T follicular helper cell (primary cell): ENCODE measurements around the gene NLRP5.
A peak's percentile ranks its signal among the peaks of the same experiment; 100 is the strongest.
"Not testable (repeated sequence)": the region's sequence is repeated elsewhere in the genome, so short reads cannot be mapped to it uniquely, and the experiment has no call there.

ENCODE experiments used
- DNase-seq: peaks from one replicate; pipeline ENCODE4 v3.0.0-alpha.2; 2020; ENCODE audit warnings: low read depth

Gene NLRP5

DNA sequence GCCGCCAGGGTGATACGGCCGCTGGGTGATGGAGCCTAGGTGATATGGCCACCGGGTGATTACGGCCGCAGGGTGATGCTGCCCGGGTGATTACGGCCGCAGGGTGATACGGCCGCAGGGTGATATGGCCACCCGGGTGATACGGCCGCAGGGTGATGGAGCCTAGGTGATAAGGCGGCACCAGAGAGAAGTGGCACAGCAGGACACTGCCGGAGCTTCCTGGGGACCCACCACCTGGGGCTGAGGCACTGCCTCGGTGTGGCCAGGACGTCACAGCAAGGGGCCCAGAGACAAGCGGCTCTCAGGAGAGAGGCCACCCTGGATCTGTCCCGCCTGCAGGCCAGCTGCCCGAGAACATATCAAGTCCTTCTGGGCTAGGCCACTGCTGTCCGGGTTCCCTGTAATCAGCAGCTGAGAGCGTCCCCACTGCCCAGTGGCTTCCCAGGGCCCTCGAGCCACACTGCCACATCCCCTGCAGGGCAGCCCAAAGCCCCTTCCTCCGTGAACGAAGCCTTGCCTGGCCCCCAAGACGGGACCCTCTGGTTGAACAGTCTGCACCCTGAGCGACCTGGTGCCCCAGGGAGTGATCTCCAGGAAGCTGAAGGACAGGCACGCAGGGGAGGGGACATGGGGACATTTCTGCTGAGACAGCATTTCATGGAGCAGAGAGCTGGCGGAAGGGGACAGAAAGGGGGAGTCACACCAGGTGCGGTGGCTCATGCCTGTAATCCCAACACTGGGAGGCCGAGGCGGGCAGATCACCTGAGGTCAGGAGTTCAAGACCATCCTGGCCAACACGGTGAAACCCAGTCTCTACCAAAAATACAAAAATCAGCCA, 112.4 kb downstream of the NLRP5 start:
- no peak for DNase-seq

DNA sequence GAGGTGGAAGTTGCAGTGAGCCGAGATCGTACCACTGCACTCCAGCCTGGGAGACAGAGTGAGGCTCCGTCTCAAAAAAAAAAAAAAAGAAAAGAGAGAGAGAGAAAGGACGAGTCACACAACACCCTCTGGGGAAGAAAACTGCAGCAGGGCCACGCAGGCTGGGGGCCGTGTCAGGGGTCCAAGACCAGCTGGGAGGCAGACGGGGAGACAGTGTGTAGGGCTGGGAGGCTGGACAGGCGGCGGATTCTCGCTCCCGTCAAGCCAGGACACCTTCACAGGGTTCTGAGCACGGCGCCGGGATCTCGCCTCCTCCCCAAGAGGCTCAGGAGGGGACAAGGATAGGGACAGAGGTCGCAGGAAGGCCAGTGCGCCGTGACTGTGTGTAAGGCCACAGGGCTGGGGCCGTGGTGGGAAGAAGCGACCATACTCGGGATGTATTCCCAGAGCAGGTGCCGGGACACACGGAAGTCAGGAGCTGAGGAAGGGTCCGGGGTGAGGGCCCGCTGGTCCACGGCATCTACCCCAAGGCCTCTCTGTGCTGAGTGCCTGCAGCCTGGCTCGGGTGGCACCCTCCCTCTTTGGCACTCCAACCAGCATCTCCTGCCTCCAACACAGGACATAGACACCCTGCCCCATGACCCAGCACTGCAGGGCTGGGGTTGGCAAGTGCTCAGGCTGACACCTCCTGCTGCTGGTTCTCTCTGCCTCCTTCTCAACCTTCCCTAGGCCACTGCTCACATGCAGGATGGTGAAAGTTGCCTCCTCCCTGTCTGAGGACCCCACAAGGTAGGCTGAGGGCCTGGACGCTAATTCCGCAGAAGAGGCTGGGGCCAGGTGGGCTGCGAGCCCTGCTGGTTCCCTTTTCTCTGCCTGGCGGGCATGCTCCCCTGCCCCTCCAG, 113.3 kb downstream of the NLRP5 start:
- no peak for DNase-seq

DNA sequence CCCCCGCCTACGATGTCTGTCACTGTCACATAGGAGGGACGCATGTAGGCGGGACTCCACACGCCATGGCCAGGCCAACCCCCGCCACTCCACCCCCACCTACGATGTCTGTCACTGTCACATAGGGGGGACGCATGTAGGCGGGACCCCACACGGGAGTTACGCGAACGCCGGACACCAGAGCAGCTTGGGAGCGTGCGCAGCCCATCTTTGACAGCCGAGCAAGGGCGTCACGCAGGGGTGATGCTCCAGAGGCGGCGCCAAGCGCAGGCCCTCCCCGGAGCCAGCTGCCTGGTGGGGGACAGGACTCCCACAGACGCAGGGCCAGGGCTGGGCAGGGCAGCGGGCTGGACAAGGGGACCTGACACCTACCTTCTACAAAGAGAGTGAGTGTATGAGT, 114.5 kb downstream of the NLRP5 start:
- no peak for DNase-seq

DNA sequence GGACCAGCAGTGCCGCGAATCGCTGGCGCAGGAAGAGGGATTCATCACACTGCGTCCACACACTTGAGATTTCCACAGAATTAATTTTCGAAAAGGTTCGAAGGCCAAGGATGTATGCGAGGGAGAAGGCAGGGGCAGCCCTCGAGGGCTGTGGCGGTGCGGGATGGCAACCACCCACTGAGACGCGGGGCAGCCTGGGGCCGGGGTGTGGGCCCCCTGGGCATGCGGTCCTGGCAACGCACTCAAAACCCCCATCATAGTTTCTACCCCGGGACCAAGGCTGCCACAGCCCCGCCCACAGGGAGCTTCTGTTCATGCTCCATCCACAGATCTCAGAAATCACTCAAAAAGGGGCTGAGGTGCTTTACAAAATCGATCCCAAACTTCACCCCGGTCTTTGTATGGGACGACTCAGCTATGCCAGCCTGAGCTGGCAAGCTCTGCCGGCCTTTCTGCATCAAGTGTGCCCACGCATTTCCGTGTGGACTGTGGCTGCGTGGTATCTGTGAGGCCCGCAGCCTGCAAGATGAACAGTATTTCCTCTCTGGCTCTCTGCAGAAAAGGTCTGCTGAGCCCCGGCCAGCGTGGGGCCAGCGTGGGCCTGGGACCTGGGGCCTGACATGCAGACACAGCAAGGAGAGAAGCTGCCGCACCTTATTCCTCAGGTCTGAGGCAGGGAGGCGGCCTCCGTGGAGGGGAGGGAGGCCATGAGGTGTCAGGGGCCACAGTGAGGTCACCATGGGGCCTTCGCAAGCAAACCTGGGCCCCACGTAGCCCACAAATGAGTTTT, 115.4 kb downstream of the NLRP5 start:
- no peak for DNase-seq

DNA sequence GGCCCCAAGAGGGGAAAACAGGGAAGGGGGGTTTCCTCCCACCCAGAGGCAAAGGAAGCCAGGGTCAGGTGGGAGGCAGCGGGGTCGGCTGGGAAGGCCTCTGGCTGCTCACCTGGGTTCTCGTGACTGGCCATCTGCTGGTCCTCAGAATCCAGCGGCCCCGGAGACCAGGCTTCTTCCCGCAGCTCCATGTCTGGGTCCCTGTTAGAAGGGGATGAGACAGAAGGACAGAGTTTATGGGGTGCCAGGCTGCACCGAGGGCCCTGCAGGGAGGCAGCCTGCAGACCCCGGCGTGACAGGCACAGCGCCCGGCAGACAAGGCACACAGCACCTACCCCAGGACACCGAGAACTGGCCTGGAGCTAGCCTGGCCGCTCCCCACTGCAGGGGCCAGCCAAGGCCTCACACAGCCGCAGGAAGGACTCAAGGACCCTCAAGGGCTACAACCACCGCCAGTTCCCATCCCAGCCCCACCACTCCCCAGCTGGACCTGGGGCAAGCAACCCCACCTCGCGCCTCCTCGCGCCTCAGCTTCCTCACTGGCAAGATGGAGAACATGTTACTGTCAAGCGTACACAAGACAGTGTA, 116.5 kb downstream of the NLRP5 start:
- DNase-seq: no peak

DNA sequence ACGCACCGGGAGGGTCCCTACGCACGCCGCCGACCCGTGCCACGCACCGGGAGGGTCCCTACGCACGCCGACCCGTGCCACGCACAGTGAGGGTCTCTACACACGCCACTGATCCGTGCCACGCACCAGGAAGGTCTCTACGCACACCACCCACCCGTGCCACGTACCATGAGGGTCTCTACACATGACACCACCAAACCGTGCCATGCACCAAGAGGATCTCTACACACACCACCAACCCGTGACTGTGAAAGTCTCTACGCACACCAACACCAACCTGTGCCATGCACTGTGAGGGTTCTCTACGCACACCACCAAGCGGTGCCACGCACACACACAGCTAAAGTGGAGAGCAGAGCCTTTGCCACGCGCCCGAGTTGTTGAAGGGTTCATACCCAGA, 117.8 kb downstream of the NLRP5 start:
- no peak for DNase-seq

DNA sequence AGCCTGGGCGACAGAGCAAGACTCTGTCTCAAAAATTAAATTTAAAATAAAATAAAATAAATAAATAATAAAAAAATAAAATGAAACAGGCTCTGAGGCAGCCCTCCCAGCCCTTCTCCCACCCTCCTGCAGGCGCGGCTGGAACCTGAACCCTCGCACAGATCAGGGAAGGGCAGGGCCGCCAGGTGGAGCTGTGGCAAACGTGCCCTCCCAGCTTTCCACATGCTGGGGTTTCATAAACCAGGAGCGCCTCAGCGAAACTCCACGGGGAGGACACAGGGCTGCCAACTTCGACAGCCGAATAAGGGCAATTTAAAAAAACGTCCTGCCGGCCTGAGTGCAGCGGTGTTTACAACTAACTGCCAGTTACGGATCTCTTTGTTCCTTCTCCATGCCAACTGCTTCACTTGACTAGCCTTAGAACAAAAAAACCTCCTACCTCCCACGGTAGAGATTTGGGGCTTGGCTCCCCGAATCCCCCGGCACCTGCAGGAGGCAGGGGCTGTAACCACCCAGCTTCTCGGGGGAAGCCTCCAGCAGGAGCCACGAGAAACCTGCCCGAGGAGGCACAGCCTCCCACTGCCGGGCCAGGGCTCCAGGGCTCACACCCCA, 118.6 kb downstream of the NLRP5 start:
- peak; percentile 38 for DNase-seq

DNA sequence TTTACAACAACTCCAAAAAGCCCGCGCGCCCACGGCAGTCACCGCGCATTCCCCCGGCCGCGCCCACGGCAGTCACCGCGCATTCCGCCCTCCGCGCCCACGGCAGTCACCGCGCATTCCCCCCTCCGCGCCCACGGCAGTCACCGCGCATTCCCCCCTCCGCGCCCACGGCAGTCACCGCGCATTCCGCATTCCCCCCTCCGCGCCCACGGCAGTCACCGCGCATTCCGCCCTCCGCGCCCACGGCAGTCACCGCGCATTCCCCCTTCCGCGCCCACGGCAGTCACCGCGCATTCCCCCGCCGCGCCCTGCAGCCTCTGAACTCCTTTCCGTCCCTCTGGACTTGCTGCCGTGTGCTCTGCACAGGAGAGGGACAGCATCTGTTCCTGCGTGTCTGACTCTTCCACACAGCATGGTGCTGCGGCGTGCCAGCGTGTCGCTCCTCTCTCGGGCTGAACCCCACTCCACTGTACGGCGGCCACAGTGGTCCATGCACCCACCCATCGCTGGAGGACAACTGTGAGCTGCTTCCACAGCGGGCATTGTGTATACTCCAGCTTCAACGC, 119.3 kb downstream of the NLRP5 start:
- not testable (repeated sequence) for DNase-seq

DNA sequence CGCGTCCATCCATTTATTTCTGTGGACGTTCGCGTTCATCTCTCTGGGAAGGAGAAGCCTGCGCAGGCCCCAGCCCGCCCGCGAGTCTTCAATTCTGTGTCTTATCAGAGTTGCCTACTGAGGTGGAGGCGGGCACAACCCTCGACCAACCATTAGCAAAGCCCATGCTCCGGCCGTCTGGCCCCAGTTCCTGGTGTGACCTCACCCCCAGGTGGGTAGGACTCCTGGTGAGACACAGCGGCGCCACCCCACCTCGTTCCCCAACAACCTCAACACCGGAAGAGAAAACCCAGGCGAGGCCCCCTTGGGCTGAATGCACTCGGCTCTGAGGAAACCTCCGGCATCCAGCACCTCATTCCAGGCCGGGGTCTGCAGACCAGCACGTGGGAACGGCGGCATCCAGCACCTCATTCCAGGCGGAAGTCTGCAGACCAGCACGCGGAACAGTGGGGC, 119.8 kb downstream of the NLRP5 start:
- DNase-seq: no peak

DNA sequence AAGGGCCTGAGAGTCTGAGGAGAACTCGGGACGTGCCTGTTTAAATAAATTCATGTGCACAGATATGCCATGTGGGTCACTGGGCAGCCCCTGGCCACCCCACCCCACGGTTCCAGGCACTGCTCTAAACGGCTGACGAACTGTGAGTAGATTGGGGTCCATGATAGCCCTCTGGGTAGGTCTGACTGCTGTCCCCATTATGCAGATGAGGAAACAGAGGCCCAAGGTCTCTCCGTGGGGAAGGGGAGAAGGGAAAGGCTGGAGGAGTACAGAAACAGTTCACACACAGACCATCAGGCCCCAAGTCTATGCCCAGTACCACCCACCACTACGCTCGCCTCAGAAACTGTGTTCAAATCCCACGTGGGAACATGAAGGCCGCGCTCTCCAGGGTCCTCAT, 120.4 kb downstream of the NLRP5 start:
- DNase-seq: no peak

DNA sequence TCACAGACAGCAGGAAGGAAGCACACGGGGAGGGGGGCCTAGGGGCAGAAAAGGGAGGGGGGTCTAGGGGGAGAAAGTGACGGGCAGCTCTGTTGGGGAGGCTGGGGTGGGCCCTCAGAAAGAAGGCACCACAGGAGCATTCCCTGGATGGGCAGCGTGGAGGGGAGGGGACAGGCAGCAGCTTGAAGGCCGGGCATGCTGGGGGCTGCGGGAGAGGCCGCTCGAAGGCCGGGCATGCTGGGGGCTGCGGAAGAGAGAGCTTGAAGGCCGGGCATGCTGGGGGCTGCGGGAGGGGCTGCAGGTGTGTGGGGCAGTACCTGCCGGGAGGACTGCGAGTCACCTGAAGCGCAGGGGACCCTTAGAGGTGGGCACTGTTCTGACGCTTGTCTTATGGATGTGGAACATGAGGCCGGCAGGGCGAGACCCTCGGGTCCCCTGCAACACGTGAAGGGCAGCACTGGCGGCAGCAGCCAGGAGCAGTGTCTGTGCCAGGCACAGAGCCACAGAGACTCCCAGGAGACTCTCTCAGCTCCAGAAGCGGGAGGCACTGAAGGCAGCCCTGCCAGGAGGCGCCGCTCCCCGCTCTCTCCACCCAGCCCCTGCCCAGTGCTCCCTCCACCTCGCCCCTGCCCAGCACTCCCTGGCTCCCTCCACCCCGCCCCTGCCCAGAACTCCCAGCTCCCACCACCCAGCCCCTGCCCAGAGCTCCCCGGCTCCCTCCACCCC, 121.2 kb downstream of the NLRP5 start:
- DNase-seq: no peak

DNA sequence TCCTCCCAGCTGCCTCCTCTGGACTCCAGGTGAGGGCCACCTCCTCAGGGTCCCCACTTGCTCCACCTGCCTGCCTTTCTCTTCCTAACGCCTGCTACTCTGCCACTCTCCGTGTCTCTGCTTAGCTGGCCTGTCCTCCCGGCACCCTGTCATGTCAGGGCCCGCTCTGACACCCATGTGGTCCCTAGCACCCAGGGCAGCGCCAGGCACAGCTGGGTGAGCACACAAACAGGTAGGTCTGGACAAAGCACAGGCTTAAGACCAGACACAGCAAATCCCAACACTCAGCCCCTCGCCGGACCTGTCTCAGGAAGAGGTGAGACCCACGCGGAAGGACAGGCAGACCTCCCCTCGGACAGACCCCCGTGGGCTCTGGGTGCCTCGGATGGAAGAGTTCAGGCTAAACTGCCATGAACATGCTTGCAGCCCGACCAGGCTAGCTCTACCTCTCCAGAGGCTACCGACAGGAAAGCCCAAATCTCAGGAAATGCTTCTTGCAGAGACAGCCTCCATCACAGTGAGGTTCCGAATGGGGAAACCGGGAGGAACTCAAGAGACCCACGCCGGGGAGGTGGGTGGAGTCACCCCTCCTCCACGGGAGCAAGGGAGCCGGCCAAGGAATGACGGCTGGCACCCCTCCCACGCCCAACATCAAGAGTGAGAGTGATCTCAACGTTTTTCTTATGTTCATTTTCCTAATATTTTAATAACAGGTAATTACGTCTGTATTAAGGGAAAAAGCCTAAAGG, 122.0 kb downstream of the NLRP5 start:
- DNase-seq: no peak

DNA sequence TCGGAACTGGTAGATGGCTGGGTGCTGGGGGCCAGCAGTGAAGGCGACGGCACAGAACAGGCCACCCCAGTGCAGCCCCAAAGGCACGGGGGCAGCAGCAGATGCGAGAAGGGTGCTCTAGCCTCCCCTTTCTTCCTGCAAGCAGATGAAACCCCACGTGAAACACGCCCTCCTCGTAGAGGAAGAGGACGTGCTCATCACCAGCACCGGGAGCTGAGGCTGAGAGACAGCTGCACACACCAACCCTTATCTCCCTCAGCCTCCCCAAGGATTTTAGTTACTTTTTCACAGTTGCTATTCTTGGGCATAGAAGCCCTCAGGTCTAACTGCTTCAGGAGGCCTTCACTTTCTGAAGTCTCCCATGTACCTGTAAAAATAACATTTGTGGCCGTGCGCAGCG, 122.7 kb downstream of the NLRP5 start:
- no peak for DNase-seq

DNA sequence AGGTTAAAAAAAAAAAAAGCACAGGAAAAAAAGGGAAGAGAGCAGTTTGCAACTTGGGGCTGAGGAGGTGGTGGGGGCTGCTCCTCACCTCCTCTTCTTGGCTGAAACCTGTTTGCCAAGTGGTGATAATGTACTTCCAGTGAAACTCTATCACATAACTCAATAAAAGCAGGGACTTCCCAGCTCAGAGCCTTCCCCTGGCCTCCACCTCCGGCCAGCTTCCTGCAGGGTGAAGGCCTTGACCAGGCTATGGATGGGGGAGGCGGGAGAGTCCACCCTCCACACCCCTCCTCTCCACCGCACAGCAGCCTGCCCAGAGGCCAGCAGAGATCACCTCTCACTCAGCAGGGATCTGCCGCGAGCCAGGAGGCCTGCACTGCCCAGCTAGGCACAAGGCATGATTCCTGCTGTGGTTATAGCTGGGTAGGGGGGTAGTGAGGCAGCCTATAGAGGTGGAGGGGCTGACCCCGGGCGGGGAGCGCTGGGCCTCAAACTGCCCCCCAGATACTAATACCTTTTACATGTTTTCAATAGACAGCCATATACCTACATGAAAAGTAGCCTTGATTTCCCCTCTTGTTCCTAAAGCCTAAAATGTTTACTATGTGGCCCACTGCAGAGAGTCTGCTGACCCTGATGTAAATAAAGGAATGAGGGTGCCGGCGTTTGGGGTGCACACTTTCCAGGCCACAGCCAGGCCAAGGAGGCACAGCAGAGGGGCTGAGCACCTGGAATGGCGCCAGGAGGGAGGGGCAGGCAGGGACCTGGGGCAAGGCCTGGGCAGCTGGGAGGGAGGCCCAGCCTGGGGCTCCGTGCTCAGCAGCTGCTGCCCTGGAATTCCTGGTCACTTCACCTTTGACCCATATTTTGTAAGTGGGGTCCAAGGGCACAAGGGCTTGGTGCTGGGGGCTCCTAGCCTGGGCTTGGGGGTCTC, 124.2 kb downstream of the NLRP5 start:
- DNase-seq: no peak
